Kidney capillary endothelial cell (primary cell): ENCODE measurements around the gene SAFB2.

Source experiments
- DNase-seq: peaks from one replicate; pipeline ENCODE4 v3.0.0-alpha.2; 2018; ENCODE audit warnings: low spot score

The SAFB2 gene

DNA sequence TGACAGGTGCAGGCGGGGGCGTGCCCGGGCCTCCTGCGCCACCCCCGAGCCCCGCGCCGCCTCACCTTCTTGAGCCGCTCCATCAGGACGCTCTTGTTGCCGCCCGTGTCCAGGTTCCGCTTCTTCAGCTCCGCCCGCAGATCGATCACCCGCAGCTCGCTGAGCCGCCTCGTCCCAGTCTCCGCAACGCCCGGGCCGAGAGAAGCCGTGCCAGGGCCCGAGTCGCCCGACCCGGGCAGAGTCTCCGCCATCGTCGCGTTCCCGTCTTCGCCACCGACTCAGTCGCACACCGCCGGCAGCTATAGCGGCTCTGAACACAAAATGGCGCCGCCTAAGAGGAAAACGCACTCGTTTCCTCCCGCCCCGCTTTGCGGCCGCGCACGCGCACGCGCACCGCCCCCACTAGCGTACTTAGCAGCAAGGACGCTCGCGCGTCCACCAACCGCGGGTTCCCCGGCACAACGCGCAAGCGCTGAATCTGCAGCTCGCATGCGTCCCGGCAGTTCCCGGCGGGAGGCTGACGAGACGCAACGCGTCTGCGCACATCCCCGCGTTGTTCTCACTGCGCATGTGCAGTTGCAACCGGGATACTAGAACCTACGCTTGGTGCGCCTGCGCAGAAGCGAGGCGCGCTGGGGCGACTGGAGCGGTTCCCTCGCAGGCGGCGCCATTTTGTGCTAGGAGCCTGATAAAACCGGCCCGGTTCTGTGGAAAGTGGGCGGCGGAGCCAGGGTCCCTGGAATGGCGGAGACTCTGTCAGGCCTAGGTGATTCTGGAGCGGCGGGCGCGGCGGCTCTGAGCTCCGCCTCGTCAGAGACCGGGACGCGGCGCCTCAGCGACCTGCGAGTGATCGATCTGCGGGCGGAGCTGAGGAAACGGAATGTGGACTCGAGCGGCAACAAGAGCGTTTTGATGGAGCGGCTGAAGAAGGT lies at the start of gene SAFB2, which contains the start of gene SAFB:
TSS of gene SAFB2 (minus strand) at position 312 of the 932 bp plus-strand sequence. CDS start at position 251, 61 bp downstream.
TSS of gene SAFB (plus strand) at position 619 of the 932 bp plus-strand sequence. CDS start at position 742, 123 bp downstream.
- peak; percentile 100 for DNase-seq

DNA sequence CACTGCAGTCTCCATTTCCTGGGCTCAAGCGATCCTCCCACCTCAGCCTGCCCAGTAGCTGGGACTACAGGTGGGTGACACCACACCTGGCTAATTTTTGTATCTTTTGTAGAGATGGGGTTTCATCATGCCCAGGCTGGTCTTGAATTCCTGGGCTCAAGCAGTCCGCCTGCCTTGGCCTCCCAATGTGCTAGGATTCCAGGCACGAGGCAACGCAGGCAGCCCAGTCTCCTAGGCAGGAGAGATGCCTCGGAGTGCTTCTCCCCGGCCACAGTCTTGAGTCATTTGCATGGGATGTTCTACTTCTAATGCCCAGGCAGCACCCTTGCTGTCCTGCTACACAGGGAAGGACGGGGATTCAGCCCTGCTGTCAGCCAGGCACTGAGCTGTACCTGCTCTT lies 49.0 kb upstream of the SAFB2 start:
- DNase-seq, result no peak

DNA sequence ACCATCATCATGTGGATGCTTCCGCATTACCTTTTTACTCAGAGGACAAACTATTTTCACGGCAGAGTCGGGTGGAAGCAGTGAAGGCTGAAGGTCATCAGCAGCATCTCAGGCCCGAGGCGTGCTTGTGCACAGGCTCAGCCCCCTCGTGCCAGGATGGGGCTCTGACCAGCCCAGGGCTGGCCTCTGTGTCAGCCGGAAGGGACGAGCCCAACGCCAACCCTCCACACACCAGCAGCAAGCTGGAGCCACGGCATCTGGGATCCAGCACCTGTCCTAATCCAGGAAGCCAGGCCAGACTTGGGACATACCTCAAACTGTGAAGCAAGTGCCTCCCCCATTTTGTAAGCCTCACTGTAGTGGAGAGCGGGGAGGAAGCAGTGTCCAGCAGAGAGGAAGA lies 46.6 kb upstream of the SAFB2 start:
- DNase-seq, result no peak

DNA sequence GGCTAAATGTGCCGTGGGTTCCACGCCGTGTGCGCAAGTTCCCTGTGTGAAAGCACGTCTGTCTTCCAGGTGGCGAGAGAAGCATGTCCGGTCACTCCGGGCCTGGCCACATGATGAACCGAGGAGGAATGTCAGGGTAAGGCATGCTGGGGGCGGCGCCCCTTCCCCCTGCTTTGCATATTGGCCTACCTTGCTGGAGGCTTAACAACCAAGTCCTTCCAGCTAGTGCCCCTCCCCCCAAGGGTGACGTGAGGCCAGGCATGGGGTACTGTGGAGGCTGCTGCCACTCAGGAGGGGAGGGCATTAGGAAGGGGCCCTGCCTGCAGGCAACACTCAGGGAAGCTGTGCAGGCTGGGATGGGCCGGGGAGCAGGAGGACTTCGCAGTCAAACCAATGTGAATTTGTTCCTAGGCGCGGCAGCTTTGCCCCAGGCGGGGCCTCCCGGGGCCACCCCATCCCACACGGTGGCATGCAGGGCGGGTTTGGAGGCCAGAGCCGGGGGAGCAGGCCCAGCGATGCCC lies 45.2 kb upstream of the SAFB2 start:
- no peak for DNase-seq

DNA sequence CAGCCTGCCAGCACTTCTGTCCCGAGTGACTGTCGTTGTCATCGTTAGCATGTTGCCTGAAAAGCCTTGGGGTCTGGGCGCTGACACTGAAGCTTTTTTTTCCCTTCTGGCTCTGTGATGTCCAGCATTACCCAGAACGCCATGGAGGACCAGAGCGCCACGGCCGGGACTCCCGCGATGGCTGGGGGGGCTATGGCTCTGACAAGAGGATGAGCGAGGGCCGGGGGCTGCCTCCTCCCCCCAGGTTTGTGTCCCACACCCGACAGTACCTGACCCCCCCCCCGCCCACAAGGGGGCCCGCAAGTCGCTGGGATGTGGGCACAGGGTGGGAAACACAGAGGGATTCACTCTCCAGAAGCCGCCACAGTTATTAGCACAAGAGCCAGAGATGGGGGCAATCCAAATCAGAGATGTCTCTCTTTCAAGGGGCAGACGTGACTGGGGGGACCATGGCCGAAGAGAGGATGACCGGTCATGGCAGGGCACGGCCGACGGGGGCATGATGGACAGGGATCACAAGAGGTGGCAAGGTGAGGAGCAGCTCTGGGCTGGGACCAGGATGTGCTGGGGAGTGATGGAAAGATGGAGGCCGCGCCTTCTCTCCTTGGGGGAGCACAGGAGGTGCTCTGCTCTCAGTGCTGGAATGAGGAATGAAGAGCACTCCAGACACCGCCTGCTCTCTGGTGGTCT lies 44.5 kb upstream of the SAFB2 start:
- no peak for DNase-seq

DNA sequence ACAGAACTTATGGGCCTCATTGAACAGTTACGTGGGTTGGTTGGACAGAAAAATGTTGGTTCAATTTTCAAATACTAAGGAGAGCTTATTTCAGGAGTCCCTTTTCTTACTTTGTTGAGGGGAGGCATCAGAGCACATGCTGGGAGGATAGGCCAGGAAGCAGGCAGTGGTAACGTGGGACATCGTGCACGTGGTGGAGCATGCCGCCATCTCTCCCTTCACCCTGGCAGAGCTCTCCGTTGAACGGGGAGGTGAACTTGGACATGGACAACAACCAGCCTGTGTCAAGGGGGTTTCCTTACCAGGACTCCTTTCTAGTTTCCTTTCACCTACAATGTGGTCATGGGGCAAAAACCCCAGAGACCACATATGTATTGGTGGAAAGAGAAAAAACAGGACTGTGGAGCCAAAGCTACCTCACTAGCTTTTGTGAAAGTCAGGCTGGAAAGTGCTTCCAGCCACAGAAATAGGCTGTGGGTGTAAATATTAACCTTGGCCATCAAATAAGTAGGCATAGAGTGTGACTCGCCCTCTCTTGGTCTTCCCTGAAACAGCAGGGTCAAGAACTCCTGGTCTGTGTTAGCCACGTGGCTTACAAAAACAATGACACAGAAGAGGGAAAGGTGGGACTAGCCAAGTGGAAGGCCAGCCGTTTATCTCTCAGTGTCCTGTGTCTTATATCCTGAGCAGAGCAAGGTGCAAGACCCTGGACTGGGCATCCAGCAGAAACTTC lies 43.4 kb upstream of the SAFB2 start:
- DNase-seq, result no peak

DNA sequence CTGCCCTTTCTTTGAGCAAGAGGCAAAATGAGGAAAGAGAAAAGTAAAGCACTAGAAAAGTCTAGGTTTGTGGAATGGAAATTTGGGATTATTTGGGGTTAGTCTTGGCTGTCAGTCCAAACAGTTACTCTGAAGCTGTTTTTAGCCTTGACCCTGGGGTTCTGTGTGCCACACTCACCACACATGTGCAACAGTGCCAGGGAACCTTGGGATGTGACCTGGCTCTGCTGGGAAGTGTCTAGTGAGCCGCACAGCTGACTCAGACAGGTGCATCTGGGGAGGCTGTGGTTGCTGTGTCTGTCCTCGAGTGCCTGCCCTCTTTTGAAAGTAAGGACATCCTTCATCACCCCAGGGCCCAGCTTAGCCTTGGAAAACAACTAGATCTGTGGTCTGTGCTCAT lies 41.9 kb upstream of the SAFB2 start:
- no peak for DNase-seq

DNA sequence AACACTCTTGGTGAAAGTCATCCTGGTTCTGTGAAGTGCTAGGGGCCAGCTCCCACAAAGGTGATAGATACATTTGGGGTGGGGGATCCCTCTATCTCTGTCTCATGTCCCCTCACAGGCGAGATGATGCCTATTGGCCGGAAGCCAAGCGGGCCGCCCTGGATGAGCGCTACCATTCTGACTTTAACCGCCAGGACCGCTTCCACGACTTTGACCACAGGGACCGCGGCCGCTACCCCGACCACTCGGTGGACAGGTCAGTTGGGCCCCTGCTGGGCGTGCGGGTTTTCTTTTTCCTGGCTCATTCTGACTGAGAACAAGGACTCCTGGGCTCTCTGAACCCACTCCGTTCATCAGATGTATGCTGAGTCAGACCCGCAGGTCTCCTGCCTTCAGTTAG lies 41.3 kb upstream of the SAFB2 start:
- no peak for DNase-seq

DNA sequence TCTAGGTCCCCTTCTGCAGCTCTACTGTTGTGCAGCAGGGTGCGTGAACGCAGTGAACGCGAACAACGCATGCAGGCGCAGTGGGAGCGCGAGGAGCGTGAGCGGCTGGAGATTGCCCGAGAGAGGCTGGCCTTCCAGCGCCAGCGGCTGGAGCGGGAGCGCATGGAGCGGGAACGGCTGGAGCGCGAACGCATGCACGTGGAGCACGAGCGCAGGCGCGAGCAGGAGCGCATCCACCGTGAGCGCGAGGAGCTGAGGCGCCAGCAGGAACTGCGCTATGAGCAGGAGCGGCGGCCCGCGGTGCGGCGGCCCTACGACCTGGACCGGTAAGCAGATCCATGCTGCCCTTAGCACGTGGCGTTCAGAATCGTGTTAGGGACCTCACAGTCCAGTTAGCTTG lies 38.9 kb upstream of the SAFB2 start:
- DNase-seq, result no peak

DNA sequence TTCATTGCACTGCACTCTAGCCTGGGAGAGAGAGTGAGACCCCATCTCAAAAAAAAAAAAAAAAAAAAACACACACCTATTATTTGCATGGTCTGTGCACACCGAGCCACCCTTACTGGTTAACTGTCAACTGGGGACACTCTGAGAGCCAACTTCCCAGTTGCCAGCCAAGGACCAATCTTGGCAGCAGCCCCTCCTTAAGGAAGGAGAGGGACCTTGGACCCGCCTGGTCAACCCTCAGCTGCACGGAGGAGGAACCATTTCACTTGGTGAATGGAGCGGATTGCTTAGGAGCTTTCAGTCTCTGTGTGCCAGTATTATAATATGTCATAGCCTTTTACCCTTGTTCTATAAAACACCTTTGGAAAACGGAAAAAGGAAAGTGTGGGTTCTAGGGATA lies 32.8 kb upstream of the SAFB2 start:
- no peak for DNase-seq

DNA sequence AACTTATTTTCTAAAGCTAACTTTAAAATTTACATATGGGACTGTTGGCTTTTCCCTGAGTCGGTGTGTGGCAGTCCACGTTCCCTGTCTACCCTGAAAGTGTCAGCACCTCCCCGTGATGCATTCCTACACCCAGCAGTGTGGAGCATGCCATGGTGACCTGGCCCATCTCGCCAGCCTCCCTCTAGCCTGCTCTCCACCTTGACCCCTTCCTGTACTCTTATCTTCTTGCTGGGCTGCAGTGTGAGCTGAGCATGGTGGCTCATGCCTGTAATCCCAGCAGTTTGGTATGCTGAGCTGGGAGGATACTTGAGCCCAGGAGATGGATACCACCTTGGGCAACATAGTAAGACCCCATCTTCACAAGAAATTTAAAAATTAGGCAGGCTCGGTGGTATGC lies 32.4 kb upstream of the SAFB2 start:
- no peak for DNase-seq

DNA sequence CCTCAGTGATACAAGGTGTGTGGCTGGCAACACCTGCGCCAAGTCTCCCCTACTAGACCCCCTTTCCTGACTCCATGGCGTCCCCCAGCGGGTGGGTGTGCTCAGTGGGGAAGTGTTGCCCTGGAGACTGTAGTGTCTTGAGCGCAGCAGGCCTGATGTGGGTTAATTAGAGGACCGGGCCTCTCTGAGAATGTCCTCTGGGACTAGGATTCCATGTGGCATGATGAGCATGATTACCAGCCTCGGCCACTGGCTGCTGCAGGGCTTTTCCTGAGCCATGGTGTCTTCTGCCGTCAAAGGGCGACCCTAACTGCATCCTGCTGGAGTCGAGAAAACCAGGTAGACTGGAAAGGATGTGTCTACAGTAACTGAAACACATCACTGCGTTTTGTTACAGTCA lies 29.7 kb upstream of the SAFB2 start:
- no peak for DNase-seq

DNA sequence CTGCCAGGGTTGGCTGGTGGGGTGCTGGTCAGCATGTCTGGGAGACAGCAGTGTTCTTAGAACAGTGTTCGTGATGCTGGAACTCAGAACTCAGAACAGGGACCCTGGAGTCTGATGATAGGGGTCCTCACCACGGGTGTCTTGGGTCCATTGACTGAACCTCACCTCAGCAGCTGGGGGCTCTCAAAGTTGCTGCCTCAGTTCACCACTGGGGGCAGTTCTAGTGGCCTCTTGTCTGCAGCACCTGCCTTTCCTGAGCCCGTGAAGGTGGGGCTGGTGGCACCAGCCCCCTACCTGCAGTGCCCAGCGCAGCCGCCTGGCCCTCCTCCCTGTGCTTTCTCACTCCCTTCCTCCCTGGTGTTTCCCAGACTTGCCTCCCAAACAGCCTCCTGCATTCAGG lies 28.8 kb upstream of the SAFB2 start:
- DNase-seq, result no peak

DNA sequence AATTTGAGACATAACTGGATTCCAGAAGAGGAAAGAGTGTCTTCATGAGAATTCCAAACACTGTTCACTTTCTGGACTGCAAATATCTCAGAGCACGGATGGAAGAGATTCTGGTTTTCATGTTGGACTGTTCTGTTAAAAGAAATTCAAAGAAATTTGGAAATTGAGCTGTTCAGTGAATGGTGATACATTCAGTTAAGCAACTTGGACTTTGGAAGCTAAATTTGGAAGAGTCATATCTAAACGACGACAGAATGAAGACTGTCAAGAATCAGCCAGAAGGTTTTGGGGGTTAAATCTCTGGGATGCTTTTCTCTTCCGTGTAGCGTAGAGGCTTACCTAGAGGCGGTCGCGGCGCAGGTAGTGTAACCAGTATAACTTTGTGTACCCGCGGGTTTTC lies 25.9 kb upstream of the SAFB2 start:
- DNase-seq, result no peak

DNA sequence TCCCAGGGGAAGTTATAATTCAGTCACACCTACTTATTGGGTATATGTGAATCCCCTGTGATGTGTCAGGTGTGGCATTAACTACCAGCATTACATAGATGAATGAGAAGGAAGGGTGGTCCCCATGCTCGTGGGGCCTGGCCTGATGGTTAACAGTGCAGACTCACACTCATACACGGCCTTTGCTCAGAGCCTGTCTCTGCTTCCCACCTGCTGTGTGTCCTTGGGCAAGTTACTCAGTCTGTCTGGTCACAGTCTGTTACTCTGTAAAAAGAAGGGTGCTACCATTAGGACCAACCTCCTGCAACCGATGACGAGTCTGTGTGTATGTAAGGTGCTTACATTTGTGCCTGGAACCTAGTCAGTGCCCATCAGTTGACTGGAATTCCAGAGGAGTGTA lies 24.1 kb upstream of the SAFB2 start:
- no peak for DNase-seq

DNA sequence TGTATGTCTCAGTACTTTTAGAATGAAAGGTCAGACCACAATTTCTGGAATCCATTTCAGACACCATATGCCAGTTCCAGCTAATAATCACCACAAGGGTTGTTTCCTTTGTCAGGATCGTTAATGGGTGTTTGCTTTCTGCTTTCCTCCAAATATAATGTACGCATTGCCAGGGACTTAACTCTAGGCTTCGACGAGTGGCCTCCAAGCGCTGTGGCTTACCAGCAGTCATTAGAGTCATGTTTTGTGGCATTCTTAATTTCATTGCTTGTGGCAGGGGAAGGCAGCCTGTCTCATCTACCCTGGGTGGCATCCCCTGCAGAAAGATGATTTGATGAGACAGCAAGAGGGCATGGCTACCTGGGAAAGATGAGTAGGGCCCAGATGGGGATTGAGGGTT lies 22.8 kb upstream of the SAFB2 start:
- no peak for DNase-seq

DNA sequence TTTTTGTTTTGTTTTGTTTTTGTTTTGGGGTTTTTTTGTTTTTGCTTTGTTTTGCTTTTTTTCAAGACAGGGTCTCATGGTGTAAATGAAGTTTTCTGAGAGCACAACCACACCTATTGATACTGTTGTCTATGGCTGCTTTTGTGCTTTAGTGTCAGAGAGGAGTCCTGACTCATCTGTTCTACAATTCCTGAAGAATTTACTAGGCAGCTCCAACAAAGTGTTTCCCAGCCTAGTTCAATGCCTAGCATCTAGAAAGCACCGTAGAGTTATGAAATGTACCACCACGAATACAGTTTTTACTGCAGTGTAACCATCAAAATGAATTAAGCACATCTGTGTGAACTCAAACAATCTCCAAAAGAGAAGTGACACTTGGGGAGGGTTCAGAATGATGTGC lies 21.5 kb upstream of the SAFB2 start:
- DNase-seq, result no peak

DNA sequence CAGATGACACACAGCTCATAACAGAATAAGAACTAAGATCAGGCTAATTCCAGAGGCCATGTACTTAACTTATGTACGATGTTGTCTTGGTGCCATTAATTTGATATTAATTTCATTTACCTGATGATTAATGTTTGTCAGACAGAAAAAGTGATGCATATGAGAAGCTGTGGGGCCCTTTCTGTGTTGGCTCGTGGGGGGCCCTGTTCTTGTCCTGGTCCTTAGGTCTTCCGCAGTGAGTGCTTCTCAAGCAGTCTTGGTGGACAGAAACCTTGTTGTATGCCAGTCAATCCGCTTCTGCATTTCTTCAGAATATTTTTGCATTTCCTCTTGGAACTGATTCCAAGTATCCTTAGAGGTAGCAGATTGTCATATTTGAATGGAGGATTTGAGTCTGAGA lies 20.5 kb upstream of the SAFB2 start:
- no peak for DNase-seq

DNA sequence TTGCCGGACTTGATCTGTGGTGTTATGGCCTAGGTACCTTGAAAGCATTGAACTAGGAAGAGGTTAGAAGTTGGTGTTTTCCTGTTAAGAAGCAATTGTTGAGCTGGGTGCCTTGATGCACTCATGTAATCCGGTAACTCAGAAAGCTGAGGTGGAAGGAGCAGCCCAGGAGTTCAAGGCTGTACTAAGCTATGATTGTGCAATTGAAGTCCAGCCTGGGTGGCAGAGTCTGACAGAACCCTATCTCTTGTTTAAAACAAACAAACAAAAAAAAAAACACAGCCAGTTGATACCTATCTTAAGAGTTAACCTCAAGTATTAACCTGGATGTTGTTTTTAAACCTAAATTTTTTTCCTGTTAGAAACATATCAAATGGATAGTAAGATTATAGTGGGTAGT lies 19.6 kb upstream of the SAFB2 start:
- no peak for DNase-seq

DNA sequence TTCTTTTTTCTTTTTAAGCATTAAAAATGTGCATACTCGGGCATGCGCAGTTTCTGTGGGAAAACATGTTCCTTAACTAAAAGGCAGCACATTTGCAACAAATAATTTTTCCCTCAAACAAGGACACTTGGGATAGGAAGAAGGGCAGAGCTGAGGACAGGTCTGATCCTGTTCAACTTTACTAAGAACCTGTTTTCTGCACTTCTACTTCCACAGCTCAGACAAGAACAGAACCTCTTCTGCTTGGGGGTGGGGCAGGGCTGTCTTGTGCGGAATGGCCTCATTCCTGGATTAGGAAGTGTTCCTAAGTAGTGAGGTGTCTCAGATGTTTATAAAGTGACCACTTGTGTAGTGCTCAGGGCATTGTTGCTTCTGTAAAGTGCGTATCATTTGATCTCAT lies 18.6 kb upstream of the SAFB2 start:
- DNase-seq, result no peak

DNA sequence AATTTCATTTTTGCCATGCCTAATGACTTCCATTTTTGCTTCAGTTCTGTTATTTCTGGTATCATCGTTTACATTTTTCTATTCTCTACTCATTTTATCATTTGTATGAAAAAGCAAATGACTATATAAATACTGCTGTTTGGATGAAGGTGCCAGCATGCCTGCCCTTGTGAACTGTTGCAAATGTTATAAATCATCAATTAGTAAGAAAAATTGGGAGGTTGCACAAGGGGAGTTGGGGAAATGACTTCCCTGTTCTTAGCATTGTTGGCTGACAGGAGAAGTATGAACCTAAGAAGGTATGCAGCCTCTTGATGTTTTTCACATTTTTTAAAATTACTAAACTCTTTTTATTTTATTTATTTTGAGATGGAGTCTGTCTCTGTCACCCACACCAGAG lies 15.4 kb upstream of the SAFB2 start:
- no peak for DNase-seq

DNA sequence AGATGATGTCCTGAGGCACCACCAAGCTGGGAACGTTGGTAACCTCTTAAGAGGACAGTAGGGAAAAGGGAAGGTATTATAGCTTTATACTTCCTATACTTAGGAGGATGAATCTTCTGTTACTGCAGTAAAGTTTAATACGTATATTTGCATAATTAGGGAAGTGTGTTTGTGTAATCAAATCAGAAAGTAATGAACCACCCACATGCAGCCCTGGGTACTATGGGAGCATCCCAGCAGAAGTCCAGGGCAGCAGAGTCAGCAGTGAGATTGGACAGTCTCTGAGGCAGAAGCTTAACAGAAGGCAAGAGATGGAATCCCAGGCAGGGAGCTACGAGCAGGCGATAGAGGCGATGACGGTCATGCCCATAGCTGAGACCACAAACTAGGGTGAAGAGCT lies 12.9 kb upstream of the SAFB2 start:
- DNase-seq, result no peak

DNA sequence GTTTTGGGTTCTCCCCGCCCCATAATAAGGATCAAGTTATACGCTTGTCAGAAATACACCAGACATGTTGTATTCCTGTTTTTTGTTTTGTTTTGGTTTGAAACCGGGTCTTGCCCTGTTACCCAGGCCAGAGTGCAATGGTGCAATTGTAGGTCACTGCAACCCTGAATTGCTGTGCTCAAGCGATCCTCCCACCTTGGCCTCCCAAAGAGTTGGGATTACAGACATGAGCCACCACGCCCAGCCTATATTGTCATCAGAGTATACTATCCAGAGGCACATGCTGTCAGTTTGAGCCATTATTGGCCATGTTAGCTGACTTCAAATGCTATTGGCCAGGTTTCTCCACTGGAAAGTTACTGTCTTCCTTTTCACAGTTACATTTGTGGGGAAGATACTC lies 10.1 kb upstream of the SAFB2 start:
- DNase-seq, result no peak
